ENCODE results near the gene SRP68. TPM values are rescaled to one million over a fixed set of nuclear protein-coding genes. Genes with fewer than 3 reads are reported as not detected.
A peak's percentile ranks its signal among the peaks of the same experiment; 100 is the strongest.
"Not testable (repeated sequence)": the region's sequence is repeated elsewhere in the genome, so short reads cannot be mapped to it uniquely, and the experiment has no call there.

The SRP68 gene
- polyA plus RNA-seq, 1 experiment: 101 TPM

DNA sequence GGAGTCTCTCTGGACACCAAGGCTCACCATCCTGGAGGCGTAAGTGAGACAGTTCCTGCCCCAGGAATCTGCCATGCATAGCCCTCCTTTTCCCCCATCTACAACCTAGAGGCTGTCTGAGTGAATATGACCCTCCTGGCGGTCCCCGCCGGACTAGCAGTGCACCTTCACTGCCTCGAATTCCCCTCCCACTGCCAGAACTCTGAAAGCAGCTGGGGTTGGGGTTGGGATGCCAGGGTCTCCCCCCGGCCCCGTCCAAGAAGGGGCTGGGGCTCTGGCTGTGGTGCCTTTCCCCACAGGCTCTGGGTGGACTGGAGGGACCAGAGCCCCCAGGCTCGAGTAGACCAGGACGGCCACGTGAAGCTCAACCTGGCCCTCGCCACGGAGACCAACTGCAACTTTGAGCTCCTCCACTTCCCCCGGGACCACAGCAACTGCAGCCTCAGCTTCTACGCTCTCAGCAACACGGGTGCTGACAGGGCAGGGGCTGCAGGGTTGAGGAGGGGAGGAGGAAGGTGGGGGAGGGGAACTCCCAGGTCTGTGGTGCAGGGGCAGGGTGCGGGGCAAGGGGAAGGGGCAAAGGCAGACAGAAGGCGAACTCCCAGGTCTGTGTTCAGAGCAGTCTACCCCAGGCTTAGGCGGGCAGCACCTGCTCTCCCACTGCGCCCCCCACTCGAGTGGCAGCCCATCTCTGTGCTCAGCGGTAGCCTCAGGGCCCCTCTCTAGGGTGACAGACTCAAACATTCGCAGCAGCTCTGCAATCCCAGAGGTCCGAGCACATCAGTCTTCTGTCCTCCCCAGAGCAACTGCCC, 7.8 kb upstream of the SRP68 start:
- Histone ChIP-seq H3K27me3 (ENCODE audit: control insufficient read depth, insufficient read depth, low read length) (peaks cover 53% of the 10 kb centered on the region), H3K9me3 (ENCODE audit: control insufficient read depth, insufficient read depth, low read length) (peaks cover 4% of the 10 kb centered on the region; the same call in 1 of the 2 replicates), H3K27ac (ENCODE audit: low read depth, low read length) (no peak overlapping the region), H3K4me3 (ENCODE audit: low read depth, low read length) (no peak overlapping the region)
- ChIA-PET POLR2A (interaction anchor here (0.6 to 1.4 kb wide), 5 partner anchors 15 to 929 kb away, joined by 3 to 7 read pairs (median 5); partner anchors contain the start of gene UBALD2), CTCF (interaction anchor here (0.6 to 1.4 kb wide), 2 partner anchors 199 to 263 kb away, joined by 4 to 5 read pairs; no protein-coding TSS in a partner anchor)
- peak; percentile 24; the same call in 1 of the 2 replicates for TF ChIP-seq CTCF (IDR thresholded peaks at IDR 0.05; ENCODE audit: low read depth, low read length)
- DNase-seq (ENCODE audit: low read depth, low spot score): no peak

- TF ChIP-seq CTCF (IDR thresholded peaks at IDR 0.05; ENCODE audit: low read depth, low read length): no peak
- H3K27me3 ChIP-seq (ENCODE audit: control insufficient read depth, insufficient read depth, low read length): peaks cover 59% of the 10 kb centered on the region
- no peak for DNase-seq (ENCODE audit: low read depth, low spot score)
- H3K27ac ChIP-seq (ENCODE audit: low read depth, low read length): no peak overlapping the region
- H3K9me3 ChIP-seq (ENCODE audit: control insufficient read depth, insufficient read depth, low read length): peaks cover 4% of the 10 kb centered on the region; the same call in 1 of the 2 replicates
- H3K4me3 ChIP-seq (ENCODE audit: low read depth, low read length): no peak overlapping the region
- ChIA-PET CTCF (interaction anchor here (0.6 kb wide), 1 partner anchor 264 kb away, joined by 4 read pairs; no protein-coding TSS in a partner anchor), POLR2A (interaction anchor here (1.0 to 1.4 kb wide), 3 partner anchors 15 to 279 kb away, joined by 5 to 7 read pairs (median 6); partner anchors contain the start of gene UBALD2)
These were observed 7.2 kb upstream of the SRP68 start for GRCh38 chr17:76079535-76079955.

DNA sequence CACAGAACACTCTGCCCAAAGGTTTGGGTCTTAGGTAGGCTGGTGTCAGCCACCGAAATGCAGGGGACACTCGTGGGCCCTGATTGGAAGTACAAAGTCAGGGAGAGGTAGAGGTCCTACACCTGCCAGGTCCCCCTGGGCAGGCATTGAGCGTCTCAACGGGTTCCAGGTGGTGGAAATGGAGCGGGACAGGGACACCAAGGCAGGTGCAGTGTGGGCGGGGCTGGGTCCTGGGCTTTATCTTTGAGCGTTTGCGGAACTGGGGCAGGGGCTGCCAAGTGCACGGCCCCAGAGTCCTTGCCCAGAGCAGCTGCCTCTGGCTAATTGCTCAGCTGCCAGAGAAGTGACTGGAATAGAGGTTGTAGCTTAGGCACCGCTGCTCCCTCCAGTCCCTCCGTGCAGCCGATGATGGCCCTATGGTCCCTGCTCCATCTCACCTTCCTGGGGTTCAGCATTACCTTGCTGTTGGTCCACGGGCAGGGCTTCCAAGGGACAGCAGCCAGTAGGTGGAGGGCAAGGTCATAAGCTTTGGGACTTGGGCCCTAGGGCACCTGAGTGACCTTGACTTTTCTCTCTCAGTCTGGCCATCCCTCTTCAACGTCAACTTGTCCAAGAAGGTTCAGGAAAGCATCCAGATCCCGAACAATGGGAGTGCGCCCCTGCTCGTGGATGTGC, 6.7 kb upstream of the SRP68 start, which contains the start of gene ZACN:
Gene ZACN, plus strand, starts transcription at position 323 of the 675 bp plus-strand sequence. Its CDS starts 83 bp downstream, at position 406.
- no peak for DNase-seq (ENCODE audit: low read depth, low spot score)
- Histone ChIP-seq H3K27ac (ENCODE audit: low read depth, low read length) (no peak within 1 kb of the TSS), H3K27me3 (ENCODE audit: control insufficient read depth, insufficient read depth, low read length) (peaks cover 65% of the 10 kb centered on the region), H3K4me3 (ENCODE audit: low read depth, low read length) (no peak within 1 kb of the TSS), H3K9me3 (ENCODE audit: control insufficient read depth, insufficient read depth, low read length) (peaks cover 4% of the 10 kb centered on the region; the same call in 1 of the 2 replicates)
- POLR2A ChIA-PET: interaction anchor here (1.1 to 1.4 kb wide), 2 partner anchors 186 to 279 kb away, joined by 6 to 7 read pairs; partner anchors contain the start of gene UBALD2
- CTCF ChIA-PET: no interaction called here
- TF ChIP-seq CTCF (IDR thresholded peaks at IDR 0.05; ENCODE audit: low read depth, low read length): no peak

DNA sequence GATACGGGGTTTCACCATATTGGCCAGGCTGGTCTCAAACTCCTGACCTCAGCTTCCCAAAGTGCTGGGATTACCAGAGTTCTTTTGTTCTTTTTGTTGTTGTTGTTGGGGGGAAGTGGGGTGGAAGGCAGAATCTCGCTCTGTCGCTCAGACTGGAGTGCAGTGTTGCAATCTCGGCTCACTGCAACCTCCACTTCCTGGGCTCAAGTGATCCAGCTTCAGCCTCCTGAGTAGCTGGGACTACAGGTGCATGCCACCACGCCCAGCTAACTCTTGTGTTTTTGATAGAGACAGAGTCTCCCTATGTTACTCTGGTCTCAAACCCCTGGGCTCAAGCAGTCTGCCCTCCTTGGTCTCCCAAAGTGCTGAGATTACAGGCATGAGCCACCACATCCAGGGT, 6.1 kb upstream of the SRP68 start:
- H3K9me3 ChIP-seq (ENCODE audit: control insufficient read depth, insufficient read depth, low read length); DNase-seq (ENCODE audit: low read depth, low spot score); H3K27ac ChIP-seq (ENCODE audit: low read depth, low read length); POLR2A ChIA-PET; CTCF ChIA-PET; H3K4me3 ChIP-seq (ENCODE audit: low read depth, low read length): not testable (repeated sequence)
- peaks cover 66% of the 10 kb centered on the region for H3K27me3 ChIP-seq (ENCODE audit: control insufficient read depth, insufficient read depth, low read length)

DNA sequence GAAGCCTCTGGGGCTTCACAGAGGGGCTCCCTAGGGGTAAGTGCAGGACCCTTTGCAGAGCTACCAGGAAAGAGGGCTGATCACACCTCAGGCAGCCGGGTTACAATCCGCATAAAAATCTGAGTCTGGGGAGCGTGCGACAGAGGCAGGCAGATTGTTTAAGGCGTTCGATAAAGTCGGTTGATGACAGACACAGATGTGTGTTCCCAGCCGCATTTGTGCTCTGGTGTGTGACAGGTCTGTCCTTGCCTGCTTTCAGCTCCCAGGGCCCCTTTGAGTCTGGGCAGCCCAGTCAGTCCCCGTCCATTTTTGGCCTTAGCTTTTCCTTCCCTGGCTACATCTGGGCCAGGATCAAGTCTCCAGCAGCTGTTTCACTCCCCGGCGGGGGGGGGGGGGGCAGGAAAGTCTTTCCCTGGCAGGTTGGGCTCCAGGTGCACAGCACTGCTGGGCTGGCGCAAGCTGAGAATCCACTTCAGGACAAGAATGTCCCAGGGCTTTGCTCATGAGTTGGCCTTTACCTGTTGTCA, 5.3 kb upstream of the SRP68 start:
- ChIA-PET CTCF (interaction anchor here (0.5 kb wide), 1 partner anchor 104 kb away, joined by 3 read pairs; no protein-coding TSS in a partner anchor), POLR2A (interaction anchor here (0.6 kb wide), 1 partner anchor 10 kb away, joined by 3 read pairs; no protein-coding TSS in a partner anchor)
- no peak for DNase-seq (ENCODE audit: low read depth, low spot score)
- no peak overlapping the region for H3K4me3 ChIP-seq (ENCODE audit: low read depth, low read length)
- TF ChIP-seq CTCF (IDR thresholded peaks at IDR 0.05; ENCODE audit: low read depth, low read length): no peak
- no peak overlapping the region for H3K27ac ChIP-seq (ENCODE audit: low read depth, low read length)
- H3K27me3 ChIP-seq (ENCODE audit: control insufficient read depth, insufficient read depth, low read length): peaks cover 66% of the 10 kb centered on the region
- peaks cover 4% of the 10 kb centered on the region; the same call in 1 of the 2 replicates for H3K9me3 ChIP-seq (ENCODE audit: control insufficient read depth, insufficient read depth, low read length)
